C4-2B (cell line): ENCODE measurements around the gene SOX6.

Experiments
- CTCF ChIP-seq: fragments of 450-650 bp; conservative IDR thresholded peaks from 2 replicates; pipeline ENCODE4 v1.5.1; 2017; ENCODE audit warnings: mild to moderate bottlenecking
- ZFX ChIP-seq: fragments of 450-650 bp; IDR thresholded peaks from 2 replicates; pipeline ENCODE4 v1.6.1; 2017

DNA sequence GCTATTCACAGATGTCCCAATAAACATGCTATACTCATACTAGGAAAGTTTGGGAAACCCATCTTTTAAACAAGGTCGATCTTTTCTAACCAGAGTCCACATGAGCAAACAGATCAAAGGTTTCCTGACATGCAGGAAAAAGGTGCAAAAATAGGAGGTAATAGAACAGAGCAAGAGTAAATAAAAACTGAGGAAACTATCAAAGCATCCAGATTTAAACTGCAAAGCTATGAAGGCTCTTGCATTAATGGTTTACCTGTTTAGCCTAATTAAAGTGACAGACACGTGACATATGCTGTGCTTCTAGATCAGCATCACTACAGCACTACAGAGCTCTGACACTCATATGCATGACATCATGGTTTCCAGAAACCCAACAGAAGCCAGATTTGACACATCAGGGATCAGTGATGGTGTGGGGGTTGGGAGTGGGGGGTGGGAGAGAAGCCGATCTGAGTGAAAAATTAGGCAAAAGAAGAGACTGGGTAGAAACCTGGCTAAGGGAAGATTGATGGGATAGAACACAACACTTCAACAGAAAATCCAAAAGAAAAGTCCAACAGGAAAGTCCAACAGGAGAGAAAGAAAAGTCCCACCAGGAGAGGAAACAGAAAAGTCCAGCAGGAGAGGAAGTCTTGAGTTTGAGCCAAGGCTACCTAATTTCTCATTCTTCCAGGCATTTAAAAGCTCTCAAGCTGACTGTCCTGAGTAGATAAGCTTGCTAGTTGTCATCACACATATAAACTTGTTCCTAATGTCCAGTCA, 262.3 kb downstream of the SOX6 start:
- TF ChIP-seq CTCF = no peak
- no peak for TF ChIP-seq ZFX
